ENCODE data around the gene SEPSECS.

SEPSECS gene

GRCh38 chr4:25155947-25156346 lies 4.3 kb downstream of the SEPSECS start:
- no peak for DNase-seq (ENCODE audit: low read depth in 2 of 2)

- no peak for DNase-seq (ENCODE audit: low read depth in 2 of 2)
Measured at GRCh38 chr4:25154594-25155265, 5.5 kb downstream of the SEPSECS start.

- no peak for DNase-seq (ENCODE audit: low read depth in 2 of 2)
Measured at GRCh38 chr4:25146076-25146475, 14.2 kb downstream of the SEPSECS start.

GRCh38 chr4:25144870-25145481 lies 15.3 kb downstream of the SEPSECS start:
- DNase-seq (ENCODE audit: low read depth in 2 of 2), result no peak

DNA sequence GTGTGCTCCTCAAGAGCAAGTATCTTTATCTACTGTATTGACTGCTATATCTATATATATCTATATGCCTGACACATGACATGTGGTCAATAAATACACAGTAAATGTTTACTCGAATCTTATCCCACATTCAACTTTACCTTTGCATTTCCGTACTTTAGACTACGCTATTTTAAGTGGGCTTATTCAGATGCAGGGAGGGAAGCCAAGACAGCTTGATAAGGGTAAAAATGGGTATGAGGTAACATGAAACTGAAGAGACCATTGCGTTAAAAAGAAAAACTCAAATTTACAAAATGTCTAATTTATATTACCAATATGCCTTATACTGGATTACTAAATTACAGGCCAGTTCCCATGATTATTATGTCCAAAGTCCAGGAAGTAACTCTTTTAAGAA lies 17.8 kb downstream of the SEPSECS start:
- no peak for DNase-seq (ENCODE audit: low read depth in 2 of 2)

DNA sequence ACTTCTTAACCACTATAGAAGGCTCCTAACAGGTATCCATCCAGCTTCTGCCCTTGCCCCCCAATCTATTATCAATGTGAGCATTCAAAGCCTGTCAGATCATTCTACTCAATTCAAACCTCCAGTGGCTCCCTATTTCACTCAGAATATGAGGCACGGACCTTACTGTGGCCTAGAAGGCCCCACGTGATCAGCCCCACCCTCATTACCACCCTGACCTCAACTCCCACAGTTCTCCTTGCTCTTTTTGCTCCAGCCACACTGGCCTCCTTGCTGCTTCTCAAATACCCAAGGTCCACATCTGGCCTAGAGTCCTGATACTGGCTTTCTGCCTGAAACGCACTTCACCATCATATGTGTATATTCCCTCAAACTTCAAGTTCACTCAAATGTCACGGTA lies 18.7 kb downstream of the SEPSECS start:
- no peak for DNase-seq (ENCODE audit: low read depth in 2 of 2)

DNA sequence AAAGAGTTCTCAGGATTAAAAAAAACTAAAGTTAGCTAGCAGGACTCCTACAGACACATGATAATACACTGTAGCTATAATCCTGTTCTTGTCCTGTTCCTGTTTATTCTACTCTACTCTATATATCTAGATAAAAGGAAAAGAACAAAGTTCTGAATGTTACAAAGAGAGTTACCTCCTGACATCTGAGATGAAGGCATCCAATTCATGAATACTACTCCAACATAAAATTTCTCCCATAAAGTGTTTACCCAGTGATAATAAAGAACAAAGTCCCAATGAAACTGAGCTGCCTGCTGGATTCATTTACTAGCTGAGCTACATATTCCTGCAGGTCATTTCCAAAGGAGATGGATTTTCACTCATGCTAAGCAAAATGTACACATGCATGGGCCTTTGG lies 27.1 kb downstream of the SEPSECS start:
- no peak for DNase-seq (ENCODE audit: low read depth in 2 of 2)

- no peak for DNase-seq (ENCODE audit: low read depth in 2 of 2)
Measured at GRCh38 chr4:25131926-25132325, 28.3 kb downstream of the SEPSECS start.

DNA sequence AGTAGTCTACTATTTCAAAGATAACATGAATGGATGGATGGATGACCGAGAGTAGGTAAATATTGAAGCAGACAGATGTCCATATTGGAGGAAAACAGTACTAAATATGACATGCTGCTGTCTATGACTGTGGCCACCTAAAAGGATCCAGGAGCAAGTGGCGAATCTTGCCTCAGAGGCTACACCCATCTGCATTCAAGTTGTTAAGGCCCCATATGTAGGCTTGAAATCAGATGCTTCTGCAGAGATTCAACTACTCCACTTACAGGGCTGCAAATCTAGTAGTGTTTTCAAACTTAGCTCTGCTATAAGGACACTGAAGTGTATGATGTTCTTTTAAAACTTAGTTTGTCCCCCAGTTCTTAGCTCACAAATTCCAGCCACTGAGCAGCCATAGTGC lies 28.9 kb downstream of the SEPSECS start:
- no peak for DNase-seq (ENCODE audit: low read depth in 2 of 2)

DNA sequence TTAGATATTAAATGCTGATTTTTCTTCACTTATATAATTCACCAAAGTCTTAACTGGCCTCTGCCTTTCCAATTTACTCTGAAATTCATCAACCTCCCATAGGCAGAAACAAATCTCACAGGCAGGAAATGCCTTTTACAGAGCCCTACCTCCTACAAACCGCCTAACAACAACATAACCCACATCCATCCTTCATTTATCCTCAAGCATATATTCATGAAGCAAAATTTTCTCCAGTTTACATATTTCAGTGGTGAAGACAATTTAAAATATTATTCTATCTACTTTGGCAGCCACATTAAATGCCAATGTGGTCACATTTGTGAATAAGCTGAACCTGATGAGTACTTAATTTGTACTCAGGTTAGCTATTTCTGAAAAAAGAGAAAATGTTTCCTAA lies 30.3 kb downstream of the SEPSECS start:
- no peak for DNase-seq (ENCODE audit: low read depth in 2 of 2)

GRCh38 chr4:25128671-25129070 lies 31.6 kb downstream of the SEPSECS start:
- DNase-seq (ENCODE audit: low read depth in 2 of 2), result no peak

GRCh38 chr4:25123236-25123635 lies 37.0 kb downstream of the SEPSECS start:
- DNase-seq (ENCODE audit: low read depth in 2 of 2), result no peak

- DNase-seq (ENCODE audit: low read depth in 2 of 2), result no peak
Measured at GRCh38 chr4:25120146-25120940, 39.9 kb downstream of the SEPSECS start.

GRCh38 chr4:25117716-25118472 lies 42.4 kb downstream of the SEPSECS start:
- DNase-seq (ENCODE audit: low read depth in 2 of 2), result no peak

GRCh38 chr4:25117274-25117673 lies 43.0 kb downstream of the SEPSECS start:
- no peak for DNase-seq (ENCODE audit: low read depth in 2 of 2)

GRCh38 chr4:25113915-25114904 lies 46.0 kb downstream of the SEPSECS start:
- DNase-seq (ENCODE audit: low read depth in 2 of 2), result no peak

- DNase-seq (ENCODE audit: low read depth in 2 of 2), result no peak
Measured at GRCh38 chr4:25112995-25113380, 47.3 kb downstream of the SEPSECS start.

DNA sequence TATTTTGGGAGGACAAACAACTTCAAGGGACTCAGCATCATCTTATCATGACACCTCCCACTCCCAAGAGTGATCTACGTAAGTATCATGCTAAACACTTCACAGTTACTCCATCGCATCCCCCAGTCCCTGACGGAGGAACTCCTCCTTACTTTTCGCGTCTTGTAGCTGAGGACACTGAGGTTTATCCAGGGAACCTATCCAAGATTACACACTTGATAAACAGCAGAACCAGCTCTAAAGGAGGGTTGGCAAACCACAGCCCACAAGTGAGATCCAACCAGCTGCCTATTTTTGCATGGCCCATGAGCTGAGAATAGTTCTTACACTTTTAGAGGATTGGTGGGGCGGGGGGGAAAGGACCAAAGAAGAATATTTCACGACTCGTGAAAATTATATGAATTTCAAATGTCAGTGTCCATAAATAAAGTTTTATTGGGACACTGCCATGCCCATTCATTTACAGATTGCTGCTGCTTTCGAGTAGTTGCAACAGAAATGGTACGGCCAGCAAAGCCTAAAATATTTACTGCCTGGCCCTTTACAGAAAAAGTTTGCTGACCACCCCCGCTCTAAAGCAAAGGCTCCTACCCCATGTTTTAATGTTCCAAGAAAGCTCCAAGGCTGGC lies 47.8 kb downstream of the SEPSECS start:
- DNase-seq (ENCODE audit: low read depth in 2 of 2), result no peak

- DNase-seq (ENCODE audit: low read depth in 2 of 2), result no peak
Measured at GRCh38 chr4:25111648-25112196, 48.5 kb downstream of the SEPSECS start.
